CD4-positive, alpha-beta T cell treated with Interleukin-17A for 1 hour (primary cell): ENCODE measurements around the gene CERS6.
"Not testable (repeated sequence)": the region's sequence is repeated elsewhere in the genome, so short reads cannot be mapped to it uniquely, and the experiment has no call there.

Experiments
- DNase-seq: peaks from one replicate; pipeline ENCODE4 v3.0.0-alpha.2; 2020

Gene CERS6

DNA sequence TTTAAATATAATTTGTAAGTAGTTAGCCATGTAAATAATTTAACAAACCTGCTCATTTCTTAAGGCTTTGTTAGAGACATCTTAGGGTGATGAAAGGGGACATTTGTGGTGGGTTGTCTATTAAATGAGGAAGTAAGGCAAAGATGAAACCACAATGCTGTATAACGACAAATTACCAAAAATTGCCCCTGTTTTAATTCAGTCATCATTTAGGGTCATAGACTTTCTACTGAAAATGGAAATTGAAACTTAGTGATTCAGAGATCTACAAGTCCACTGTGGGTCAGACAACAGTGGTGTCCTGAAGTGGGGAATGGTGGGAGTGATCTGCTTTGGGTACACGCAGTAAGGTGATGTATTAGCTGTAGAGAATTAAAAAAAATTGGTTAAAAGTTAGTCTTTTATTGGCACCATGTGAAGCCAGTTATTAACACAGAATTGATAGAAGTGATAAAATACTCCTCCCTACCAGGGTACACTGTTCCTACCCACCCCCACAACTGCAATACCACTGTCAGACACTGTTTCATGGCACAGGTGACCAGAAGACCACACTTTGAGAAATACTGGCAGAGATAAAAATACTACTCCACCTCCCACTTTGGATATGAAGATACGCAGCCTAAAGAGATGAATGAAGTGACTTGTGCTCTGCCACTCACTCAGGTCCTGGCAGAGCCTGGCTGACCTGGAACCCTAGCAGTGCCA is 13.4 kb downstream of the CERS6 start:
- DNase-seq, result no peak

GRCh38 chr2:168470320-168471162 is 14.5 kb downstream of the CERS6 start:
- DNase-seq, result no peak

- DNase-seq, result no peak
Measured at GRCh38 chr2:168471163-168471475, 15.0 kb downstream of the CERS6 start.

DNA sequence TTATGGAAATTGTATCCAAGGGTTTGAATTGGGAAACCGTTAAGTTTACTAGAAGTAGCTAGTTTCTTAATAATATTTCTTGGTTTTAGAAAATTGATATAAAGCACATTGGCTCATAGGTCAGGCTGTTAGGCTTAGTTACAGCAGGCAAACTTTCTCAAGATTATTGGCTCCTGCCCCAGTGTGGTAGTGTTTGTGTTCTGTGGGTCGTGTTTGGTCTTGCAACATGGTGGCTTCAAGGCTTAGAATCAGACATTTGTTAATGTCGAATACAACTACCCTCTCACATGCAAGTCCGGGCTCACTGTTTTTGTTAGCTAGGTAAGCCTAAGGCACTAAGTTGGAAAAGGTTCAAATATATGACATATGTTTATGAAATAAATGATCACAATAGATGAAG is 19.6 kb downstream of the CERS6 start:
- no peak for DNase-seq

- DNase-seq, result no peak
Measured at GRCh38 chr2:168478206-168478605, 22.1 kb downstream of the CERS6 start.

- no peak for DNase-seq
Measured at GRCh38 chr2:168480356-168480755, 24.3 kb downstream of the CERS6 start.

GRCh38 chr2:168480825-168481585 is 24.9 kb downstream of the CERS6 start:
- no peak for DNase-seq

GRCh38 chr2:168482269-168482668 is 26.2 kb downstream of the CERS6 start:
- no peak for DNase-seq

DNA sequence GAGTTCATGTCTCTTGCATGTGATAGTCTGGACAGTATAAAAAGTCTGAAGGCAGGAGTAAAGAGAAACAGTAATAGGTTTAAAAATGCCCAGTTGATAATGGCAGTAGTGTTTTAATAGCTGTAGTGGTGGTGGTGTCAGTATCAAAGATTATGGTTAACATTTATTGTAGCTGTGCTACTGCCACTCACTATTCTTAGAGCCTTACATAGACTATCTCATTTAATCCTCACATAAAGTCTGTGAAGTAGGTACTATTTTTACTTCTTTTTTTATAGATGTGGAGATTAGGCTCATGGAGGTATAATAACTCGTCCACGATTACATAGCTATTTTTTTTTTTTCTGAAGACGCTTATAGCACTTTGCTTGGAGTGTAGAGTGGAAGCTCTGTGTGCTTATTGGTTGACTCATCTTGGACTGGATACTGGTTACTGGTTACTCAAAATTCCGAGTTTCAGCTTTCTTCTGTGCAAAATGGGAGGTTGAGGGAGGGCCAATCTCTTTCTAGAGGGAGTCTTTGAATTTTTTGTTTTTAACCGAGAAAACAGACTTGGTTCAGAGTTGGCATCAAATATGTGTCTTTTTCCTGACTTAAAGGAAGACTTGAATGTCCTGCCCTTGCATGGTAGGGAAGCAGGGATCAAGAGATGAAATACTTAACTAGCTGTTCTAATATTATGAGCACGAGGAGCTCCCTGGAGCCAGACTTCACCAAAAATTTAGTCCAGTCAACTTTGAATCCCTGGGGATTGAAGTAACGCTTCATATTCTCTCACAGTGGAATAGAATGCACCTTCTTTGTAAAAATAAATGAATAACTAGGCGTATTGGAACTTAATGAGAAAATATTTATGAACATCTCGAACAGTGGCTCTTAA is 27.1 kb downstream of the CERS6 start:
- DNase-seq, result no peak

- no peak for DNase-seq
Measured at GRCh38 chr2:168486477-168486876, 30.4 kb downstream of the CERS6 start.

- DNase-seq, result peak; percentile 45
Measured at GRCh38 chr2:168490015-168490874, 34.2 kb downstream of the CERS6 start.

DNA sequence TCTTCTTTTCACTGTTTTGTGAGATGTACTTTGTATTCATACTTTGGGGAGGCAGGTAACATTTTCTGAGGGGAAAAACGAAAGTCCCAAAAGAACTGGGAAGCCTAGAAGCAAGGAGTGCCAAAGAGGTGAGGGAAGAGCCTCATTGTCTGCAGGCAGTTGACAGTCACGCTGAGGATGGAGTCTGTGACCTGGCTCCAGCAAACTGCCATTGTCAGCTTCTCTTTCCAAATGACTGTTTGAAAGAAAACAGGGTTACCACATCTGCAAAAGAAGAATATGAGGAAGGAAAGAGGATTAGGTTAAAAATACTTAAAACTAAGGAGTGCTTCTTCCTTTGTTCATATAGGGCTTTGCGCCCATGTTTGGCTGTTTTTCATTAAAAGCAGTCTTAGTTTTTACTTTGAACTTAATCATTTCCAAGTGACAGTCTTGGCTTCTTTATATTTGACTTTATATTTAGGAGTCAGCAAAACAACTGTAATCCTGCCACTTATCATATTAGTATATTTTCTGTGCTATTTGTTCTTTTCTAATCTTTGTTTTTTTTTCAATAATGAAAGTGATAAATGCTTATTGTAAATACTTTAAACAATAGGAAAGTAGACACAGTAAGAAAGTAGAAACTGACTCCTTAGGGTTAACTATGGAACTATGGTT is 35.0 kb downstream of the CERS6 start:
- no peak for DNase-seq

GRCh38 chr2:168491728-168492127 is 35.7 kb downstream of the CERS6 start:
- DNase-seq, result not testable (repeated sequence)

DNA sequence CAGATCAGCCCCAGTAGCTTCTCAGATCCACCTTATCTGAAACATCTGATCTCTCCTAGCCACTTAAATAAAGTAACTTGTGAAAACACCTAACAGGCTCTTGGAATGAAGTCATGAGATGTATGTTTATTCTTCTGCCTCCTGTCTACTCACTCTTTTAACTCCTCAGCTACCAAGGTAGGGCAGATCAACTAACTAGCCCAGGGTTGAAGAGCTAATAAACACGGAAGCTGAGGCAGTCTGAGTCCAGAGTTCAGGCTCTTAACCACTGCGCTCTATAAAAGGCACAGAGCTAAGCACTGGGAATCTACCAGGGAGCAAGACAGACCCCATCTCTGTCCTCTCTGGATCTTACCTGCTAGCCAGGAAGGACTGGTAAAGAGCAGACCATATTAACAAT is 37.1 kb downstream of the CERS6 start:
- DNase-seq, result not testable (repeated sequence)

DNA sequence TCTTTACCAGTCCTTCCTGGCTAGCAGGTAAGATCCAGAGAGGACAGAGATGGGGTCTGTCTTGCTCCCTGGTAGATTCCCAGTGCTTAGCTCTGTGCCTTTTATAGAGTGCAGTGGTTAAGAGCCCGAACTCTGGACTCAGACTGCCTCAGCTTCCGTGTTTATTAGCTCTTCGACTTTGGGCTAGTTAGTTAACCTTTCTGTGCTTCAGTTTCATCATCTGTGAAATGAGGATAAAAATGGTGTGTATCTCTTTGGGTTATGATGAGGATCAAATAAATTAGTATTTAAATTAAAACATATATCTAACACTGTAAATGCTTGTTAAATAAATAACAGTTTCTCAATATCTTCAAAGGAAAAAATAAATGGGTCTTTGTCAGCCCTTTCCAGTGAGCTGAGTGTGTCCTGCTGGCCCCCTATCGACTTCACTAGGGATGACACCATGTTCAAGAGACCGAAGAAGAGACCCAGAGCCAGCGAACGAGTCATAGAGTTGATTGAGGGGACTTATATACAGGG is 38.2 kb downstream of the CERS6 start:
- no peak for DNase-seq

GRCh38 chr2:168495524-168495923 is 39.5 kb downstream of the CERS6 start:
- DNase-seq, result no peak

DNA sequence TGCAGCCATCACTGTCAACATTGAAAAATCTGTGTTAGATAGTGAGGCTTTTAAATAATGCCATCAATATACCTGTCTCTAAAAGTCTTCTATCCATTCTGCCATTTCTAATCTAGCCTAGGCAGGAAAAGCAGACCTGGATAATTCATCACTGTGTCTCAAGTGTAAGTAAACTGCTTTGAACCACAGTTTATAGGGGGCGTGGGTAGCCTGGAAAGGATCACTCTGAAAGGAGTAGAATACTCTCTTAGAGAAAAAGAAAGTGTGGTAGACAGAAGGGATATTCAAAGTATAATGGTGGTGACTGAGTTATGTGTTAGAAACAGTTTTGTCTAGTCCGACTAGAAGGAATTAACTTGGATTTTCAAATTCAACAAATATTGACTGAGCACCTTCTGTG is 40.8 kb downstream of the CERS6 start:
- no peak for DNase-seq

- no peak for DNase-seq
Measured at GRCh38 chr2:168499500-168499899, 43.4 kb downstream of the CERS6 start.

- no peak for DNase-seq
Measured at GRCh38 chr2:168500516-168500915, 44.4 kb downstream of the CERS6 start.

DNA sequence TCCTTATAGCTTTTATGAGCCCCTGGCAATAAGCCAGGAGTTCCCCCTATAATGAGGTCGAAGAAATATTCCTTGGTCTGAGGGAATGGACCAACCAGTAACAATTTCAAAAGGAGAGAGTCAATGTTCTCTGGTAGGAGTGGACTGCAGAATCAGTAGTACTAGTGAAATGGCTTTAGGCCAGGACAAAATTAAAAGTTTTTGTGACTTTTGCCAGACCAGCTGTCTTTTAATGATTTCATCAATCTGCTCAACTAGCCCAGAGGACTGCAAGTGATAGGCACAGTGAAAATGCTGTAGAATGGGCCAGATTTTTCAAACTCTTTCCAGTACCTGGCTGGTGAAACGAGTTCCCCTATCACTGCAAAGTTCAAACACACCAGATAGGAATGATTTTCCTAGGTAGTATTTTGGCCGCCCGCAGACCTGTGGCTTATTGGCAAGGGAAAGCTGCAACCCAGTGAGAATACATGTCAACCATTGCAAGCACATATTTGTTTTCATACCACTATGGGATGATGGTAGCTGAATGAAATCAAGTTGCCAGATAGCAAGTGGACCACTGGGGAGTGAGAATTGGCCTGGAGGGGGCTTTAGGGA is 45.5 kb downstream of the CERS6 start:
- no peak for DNase-seq
